A204.1 (cell line): ENCODE measurements around the gene JUND.

Experiments
- FAIRE-seq: peaks from 2 replicates; lab custom pipeline; 2012; peaks lifted over from hg19 to GRCh38; lab: Jason Lieb, UNC

Gene JUND

GRCh38 chr19:18289471-18290301 lies 8.3 kb upstream of the JUND start:
- no peak for FAIRE-seq

GRCh38 chr19:18287836-18288772 lies 6.7 kb upstream of the JUND start:
- FAIRE-seq, result no peak

DNA sequence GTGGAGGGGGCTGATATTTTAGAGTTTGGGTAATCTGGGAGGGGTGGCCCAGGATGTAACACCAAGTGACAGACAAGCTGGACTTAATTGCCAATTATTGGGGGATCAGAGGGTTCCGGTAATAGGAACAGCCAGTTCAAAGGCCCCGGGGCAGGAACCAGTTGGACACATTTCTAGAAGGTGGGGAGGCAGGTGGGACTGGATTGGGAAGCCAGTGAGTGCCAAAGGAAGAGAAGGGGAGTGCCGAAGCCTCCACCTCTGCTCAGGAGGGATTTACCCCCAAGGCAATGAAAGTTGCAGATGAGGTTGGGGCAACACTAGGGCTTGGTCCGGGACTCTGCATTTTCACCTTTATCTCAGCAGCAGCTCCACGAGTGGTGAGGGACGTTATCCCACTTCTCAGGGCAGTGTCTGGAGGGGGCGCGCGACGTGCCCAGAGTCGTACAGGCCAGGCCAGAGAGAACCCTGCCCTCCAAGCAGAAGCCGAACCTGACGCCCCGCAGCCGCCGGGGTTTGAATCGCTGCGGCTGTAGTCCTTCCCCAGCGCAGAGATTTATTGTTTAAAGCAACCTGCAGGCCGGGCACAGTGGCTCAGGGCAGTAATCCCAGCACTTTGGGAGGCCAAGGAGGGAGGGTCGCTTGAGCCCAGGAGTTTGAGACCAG lies 5.7 kb upstream of the JUND start:
- no peak for FAIRE-seq

DNA sequence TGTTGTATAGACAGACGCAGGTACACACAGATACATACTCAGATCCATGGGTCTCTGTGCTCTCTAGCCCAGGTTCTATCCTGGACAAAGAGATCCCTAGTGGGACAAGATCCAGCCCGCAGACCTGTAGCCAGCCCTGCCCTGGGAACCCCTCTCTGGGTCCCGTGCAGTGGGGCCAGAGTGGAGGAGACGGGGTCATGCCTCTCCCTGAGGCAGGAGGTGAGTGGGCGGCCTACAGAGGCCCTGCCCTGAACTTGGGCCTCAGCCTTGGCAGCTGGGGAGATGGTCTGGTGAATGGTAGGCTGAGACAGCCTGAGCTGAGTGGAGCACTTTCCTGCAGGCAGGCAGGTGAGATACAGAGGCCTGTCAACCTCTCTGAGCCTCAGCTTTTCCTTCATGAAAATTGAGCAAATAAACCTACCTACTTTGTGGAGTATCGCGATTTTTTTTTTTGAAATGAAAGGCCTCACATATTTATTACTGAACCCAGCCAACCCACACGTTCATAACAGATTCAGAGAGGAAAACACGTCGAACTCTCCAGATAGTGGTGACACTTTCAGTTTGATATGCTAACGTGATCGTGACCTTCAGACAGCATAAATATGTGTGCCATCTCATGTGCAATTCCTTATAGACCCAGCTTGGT lies 3.4 kb upstream of the JUND start:
- no peak for FAIRE-seq

- no peak for FAIRE-seq
Measured at GRCh38 chr19:18283338-18283737, 1.9 kb upstream of the JUND start.

GRCh38 chr19:18282788-18283141 lies 1.3 kb upstream of the JUND start:
- no peak for FAIRE-seq

- FAIRE-seq, result no peak
Measured at GRCh38 chr19:18282021-18282787, 782 bp upstream of the JUND start.

DNA sequence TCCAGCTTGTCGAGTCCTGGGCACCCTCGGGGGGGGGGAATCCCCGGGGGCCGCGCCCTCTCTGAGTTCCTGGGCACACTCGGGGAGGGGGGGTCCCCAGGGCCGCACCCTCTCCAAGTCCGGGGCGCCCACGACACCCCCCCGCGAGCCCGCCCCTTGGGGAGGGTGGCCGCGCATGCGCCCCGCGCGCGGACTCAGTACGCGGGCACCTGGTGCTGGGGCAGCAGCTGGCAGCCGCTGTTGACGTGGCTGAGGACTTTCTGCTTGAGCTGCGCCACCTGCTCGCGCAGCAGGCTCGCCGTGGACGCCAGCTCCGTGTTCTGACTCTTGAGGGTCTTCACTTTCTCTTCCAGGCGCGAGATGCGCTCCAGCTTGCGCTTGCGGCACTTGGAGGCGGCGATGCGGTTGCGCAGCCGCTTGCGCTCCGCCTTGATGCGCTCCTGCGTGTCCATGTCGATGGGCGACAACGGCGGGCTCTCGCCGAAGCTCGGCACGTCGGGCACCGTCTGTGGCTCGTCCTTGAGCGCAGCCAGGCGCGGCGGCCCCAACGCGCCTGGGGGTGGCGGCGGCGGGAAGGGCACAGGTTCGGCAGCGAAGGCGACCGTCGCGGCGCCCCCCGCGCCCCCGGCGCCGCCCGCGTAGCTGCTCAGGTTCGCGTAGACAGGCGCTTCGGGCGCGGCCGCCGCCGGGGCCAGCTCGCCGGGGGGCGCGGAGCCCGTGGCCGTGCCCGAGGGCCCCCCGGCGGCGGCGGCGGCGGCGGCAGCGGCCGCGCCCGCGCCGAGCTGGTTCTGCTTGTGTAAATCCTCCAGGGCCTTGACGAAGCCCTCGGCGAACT lies 958 bp downstream of the JUND start:
- no peak for FAIRE-seq

DNA sequence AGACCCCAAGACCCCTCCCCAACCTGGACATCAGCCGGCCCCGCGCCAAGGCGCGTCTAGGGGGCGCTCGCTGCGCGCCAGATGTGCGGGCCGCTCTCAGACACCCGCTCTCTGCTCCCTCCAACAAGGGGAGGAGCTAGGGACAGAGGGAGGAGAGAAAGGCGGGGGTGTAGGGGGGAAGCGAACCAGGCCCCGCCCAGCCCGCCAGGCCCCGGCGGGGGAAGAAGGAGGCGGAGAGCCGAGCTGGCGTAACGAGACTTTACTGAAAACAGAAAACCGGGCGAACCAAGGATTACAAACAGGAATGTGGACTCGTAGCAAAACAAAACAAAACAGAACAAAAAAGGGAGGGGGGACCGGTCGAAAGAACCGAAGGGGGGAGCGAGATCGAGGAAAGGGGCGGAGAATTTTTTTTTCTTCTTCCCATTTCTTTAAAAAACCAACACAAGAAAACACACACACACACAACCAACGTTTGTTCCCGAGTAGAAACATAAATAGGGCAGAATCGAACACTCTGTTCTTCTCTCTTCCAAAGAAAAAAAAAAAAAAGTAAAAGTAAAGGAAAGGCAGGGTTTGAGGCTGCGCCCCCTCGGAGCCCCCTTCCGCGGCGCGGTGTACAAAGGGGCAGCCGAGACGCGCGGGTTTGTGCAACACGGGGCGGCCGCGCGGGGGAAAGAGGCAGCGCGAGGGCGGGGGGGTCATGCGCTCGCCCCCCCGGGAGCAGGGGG lies 1.7 kb downstream of the JUND start:
- peak; percentile 82 for FAIRE-seq

DNA sequence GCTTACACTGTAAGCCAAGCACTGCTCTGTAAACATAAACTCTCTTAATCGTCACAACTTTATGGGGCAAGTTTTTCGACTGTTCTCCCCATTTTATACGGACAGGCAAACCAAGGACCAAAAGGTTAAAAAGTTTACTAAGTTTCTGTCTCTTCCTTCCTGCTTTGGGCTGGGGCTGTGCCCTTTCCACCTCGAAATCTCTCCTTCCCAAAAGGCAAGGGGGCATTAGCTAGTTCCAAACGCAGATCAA lies 2.2 kb downstream of the JUND start:
- no peak for FAIRE-seq

DNA sequence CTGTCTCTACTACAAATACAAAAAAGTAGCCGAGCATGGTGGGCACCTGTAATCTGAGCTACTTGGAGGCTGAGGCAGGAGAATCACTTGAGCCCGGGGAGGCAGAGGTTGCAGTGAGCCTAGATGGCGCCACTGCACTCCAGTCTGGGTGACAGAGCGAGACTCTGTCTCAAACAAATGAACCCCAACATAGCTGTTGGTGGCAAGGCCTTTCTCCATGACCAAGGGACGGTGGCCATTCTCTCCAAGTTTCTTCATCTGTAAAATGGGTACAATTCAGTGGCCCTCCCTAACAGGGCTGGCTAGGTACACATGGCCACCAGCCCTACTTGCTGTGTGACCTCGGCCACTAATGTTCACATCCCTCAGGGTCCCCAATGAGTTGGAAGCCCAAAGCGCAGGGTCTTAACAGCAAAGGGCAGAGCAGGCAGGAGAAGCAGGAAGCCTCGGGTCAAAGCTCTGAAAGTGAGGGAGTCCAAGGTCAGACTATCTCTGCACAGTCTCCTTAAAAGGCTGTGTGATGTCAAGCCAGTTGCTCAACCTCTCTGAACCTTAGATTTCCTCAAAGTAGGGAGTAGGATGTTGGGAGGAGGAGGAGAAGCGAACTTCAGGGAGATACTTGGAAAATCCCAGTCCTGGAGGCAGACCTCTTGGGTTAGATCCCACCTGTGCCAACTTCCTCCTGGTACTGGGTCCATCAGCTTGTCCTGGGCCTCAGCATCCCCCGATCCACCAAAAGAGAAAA lies 2.7 kb downstream of the JUND start:
- no peak for FAIRE-seq

GRCh38 chr19:18274781-18275356 lies 6.6 kb downstream of the JUND start:
- FAIRE-seq, result no peak

DNA sequence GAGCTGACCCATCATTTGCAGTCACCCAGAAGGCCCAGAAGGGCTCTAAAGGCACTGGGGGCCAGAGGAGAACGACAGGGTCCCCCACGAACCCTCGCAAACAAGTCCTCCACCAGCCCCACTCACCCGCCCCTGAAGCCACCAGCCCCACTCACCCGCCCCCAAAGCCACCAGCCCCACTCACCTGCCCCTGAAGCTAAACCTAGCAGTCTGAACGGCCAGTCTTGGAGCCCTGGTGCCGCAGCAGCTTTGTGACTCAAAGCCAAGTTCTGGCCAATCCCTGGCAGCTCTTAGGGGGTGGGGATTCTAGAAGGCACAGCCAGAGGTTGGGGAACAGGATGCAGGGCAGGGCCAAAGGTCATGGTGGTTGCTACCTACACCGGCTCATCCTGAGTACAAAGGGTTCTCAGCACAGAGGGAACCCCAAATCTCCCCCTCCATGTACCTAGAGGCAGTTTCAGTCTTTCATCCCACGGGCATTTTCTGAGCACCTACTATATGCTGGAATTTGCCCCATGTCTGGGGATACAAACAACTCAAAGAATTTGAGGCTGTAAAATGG lies 7.1 kb downstream of the JUND start, which contains the start of gene IQCN:
Gene IQCN, minus strand, starts transcription at position 234 of the 562 bp plus-strand sequence. CDS start 4,974 bp downstream, outside the sequence.
- no peak for FAIRE-seq

GRCh38 chr19:18273561-18274218 lies 7.7 kb downstream of the JUND start:
- FAIRE-seq, result no peak

DNA sequence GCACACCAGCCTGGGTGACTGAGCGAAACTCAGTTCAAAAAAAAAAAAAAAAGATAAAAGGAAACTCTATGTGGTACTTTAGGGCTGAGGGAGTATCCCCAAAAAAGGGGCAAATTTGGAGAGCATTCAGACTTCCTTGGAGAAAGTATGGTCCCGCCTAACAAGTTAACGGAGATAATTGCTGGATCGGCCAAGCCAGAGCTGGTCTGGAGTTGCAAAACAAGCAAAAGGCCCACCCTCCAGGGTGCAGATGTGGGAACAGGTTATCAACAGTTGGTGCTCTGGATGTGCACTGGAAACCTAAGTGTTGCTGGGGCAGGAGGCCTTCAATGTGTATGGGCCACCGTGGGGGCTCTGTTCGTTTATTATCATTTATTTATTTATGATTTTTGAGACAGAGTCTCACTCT lies 10.0 kb downstream of the JUND start:
- FAIRE-seq, result no peak

DNA sequence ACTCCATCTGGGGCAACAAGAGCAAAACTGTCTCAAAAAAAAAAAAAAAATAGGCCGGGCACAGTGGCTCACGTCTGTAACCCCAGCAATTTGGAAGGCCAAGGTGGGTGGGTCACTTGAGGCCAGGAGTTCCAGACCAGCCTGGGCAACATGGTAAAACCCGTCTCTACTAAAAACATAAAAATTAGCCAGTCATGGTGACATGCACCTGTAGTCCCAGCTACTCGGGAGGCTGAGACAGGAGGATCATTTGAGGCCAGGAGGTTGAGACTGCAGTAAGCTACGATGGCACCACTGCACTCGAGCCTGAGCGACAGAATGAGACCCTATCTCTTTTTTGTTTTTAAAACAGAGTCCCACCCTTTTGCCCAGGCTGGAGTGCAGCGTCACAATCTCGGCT lies 11.1 kb downstream of the JUND start:
- FAIRE-seq, result no peak

DNA sequence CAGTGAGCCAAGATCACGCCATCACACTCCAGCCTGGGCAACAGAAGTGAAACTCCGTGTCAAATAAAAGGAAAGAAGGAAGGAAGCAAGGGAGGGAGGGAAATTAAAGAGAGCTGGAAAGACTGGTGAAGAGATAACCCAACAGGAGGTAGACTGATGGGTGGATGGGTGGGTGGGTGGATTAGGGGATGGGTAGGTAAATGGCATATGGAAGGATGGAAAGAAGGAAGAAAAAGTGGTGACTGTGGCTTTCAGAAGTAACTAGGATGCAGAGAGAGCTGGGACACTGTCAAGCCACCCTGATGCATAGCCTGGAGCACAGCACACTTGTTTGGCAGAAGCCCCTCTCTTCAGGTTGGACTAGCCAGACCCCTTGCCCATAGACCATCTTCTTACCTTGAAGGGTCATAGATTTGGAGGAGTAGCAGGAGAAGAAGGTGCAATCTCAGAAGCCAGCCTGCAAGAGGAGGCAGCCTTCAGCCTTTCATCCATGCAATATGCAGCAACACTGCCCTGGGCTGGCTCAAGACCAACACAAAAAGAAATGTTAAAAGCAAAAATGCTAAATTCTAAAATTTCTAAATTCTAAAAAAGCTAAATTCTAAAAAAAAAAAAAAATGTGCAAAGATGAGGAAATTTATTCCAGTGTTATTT lies 12.2 kb downstream of the JUND start:
- no peak for FAIRE-seq
